22Rv1 (cell line): ENCODE data around the gene PIP5K1A.

ENCODE experiments used
- ZFX ChIP-seq: fragments of 450-650 bp; IDR thresholded peaks from 2 replicates; pipeline ENCODE4 v1.6.1; 2017; ENCODE audit warnings: antibody characterized with exemption, borderline replicate concordance
- TF ChIP-seq, protein P1 (sequence below): fragments of 450-650 bp; IDR thresholded peaks from 2 replicates; pipeline ENCODE4 v1.5.1; 2017; ENCODE audit warnings: mild to moderate bottlenecking

DNA sequence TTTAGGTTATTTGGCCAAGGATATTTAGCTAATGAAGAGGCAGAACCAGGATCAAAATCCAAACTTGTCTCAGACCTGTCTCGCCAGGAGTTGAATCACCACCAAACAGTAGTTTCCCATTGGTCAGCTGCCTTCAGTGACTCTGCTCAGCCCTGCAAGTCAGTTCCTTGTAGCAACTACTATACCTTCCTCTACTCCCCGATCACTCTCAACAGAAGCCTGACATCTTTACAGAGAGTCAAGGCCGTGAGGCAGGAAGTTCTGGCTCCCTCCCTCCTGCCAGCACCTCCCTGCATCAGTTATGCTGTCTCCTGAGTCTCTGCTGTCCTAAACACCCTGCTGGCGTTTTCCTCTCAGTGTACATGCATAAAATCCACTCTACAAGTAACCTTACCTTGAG lies 69.4 kb downstream of the PIP5K1A start:
- TF ChIP-seq, protein P1, sequence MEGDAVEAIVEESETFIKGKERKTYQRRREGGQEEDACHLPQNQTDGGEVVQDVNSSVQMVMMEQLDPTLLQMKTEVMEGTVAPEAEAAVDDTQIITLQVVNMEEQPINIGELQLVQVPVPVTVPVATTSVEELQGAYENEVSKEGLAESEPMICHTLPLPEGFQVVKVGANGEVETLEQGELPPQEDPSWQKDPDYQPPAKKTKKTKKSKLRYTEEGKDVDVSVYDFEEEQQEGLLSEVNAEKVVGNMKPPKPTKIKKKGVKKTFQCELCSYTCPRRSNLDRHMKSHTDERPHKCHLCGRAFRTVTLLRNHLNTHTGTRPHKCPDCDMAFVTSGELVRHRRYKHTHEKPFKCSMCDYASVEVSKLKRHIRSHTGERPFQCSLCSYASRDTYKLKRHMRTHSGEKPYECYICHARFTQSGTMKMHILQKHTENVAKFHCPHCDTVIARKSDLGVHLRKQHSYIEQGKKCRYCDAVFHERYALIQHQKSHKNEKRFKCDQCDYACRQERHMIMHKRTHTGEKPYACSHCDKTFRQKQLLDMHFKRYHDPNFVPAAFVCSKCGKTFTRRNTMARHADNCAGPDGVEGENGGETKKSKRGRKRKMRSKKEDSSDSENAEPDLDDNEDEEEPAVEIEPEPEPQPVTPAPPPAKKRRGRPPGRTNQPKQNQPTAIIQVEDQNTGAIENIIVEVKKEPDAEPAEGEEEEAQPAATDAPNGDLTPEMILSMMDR, result no peak
- no peak for TF ChIP-seq ZFX
